ENCODE data around the gene PRIMPOL.
"Not testable (repeated sequence)": the region's sequence is repeated elsewhere in the genome, so short reads cannot be mapped to it uniquely, and the experiment has no call there.

- TF ChIP-seq CTCF (IDR thresholded peaks at IDR 0.05); SMAD3 (CRISPR knock-in tag; IDR thresholded peaks at IDR 0.05; ENCODE audit: borderline replicate concordance); ELF4 (CRISPR knock-in tag; IDR thresholded peaks at IDR 0.05; ENCODE audit: low read depth); CREM (CRISPR knock-in tag; IDR thresholded peaks at IDR 0.05); ESRRA (CRISPR knock-in tag; IDR thresholded peaks at IDR 0.05; ENCODE audit: borderline replicate concordance): not testable (repeated sequence)
These were observed 25.0 kb upstream of the PRIMPOL start for GRCh38 chr4:184624504-184624903.
